HG03558 (cell line): ENCODE data around the gene SMOC2.

Source experiments
- ATAC-seq: cut with Tn5 transposase; IDR thresholded peaks from one replicate; pipeline ENCODE4 v1.9.1; 2021; ENCODE audit warnings: moderate number of reproducible peaks; ENCODE audit not compliant: unreplicated experiment; ENCODE audit errors: extremely low read depth

The SMOC2 gene

GRCh38 chr6:168715643-168716481, 274.9 kb downstream of the SMOC2 start:
- no peak for ATAC-seq

- no peak for ATAC-seq
These were observed 275.6 kb downstream of the SMOC2 start for GRCh38 chr6:168716581-168716980.

- no peak for ATAC-seq
These were observed 276.5 kb downstream of the SMOC2 start for GRCh38 chr6:168717491-168717890.
